Neuronal stem cell (in vitro differentiated cells): ENCODE data around the gene TUBA4A.
A peak's percentile ranks its signal among the peaks of the same experiment; 100 is the strongest.

Experiments used
- DNase-seq: peaks from one replicate; pipeline ENCODE4 v3.0.0-alpha.2; 2013; ENCODE audit warnings: low spot score
- H2AFZ ChIP-seq: one replicate; pipeline ENCODE4 v1.6.1; 2013; ENCODE audit warnings: mild to moderate bottlenecking, low read length, inconsistent platforms
- H2AK5ac ChIP-seq: 2 replicates; pipeline ENCODE4 v1.6.1; 2013; ENCODE audit warnings: low read depth, mild to moderate bottlenecking, inconsistent platforms, low read length, moderate library complexity, mixed read lengths
- H2BK120ac ChIP-seq: 2 replicates; pipeline ENCODE4 v1.6.1; 2013; ENCODE audit warnings: low read depth, mild to moderate bottlenecking, inconsistent platforms, low read length, moderate library complexity, mixed read lengths
- H2BK12ac ChIP-seq: one replicate; pipeline ENCODE4 v1.6.1; 2013; ENCODE audit warnings: low read length, inconsistent platforms
- H2BK15ac ChIP-seq: 2 replicates; pipeline ENCODE4 v1.6.1; 2013; ENCODE audit warnings: mild to moderate bottlenecking, low read length, inconsistent platforms, mixed read lengths
- H2BK5ac ChIP-seq: one replicate; pipeline ENCODE4 v1.6.1; 2013; ENCODE audit warnings: inconsistent platforms, mild to moderate bottlenecking, low read length, moderate library complexity
- H3K14ac ChIP-seq: one replicate; pipeline ENCODE4 v1.6.1; 2013; ENCODE audit warnings: low read length, inconsistent platforms
- H3K18ac ChIP-seq: 2 replicates; pipeline ENCODE4 v1.6.1; 2013; ENCODE audit warnings: low read length, inconsistent platforms
- H3K23ac ChIP-seq: 2 replicates; pipeline ENCODE4 v1.6.1; 2013; ENCODE audit warnings: low read depth, mild to moderate bottlenecking, mixed read lengths, low read length, inconsistent platforms; ENCODE audit not compliant: poor library complexity
- H3K27ac ChIP-seq: replicated peaks from 3 replicates; pipeline ENCODE4 v1.5.1; 2013; ENCODE audit warnings: low read length, inconsistent platforms
- H3K27me3 ChIP-seq, 3 experiments: 2 replicates each; pipeline ENCODE4 v1.6.1; 2013; ENCODE audit warnings: low read length in 3 of 3, mild to moderate bottlenecking in 2 of 3, inconsistent platforms in 1 of 3, low read depth in 1 of 3, mixed read lengths in 1 of 3, moderate library complexity in 1 of 3; ENCODE audit not compliant: control insufficient read depth in 3 of 3, insufficient read depth in 3 of 3
- H3K36me3 ChIP-seq, 2 donors: replicated peaks in 1 of 2; 2 replicates each; pipeline ENCODE4 v1.6.1; 2013; ENCODE audit warnings: low read length in 2 of 2; ENCODE audit not compliant: control insufficient read depth in 2 of 2, insufficient read depth in 2 of 2
- H3K4ac ChIP-seq: 2 replicates; pipeline ENCODE4 v1.6.1; 2013; ENCODE audit warnings: inconsistent platforms, mild to moderate bottlenecking, low read length, moderate library complexity
- H3K4me1 ChIP-seq, 2 donors: 1 replicate in 1 of 2; 2 replicates in 1 of 2; pipeline ENCODE4 v1.6.1; 2013; ENCODE audit warnings: low read length in 2 of 2, low read depth in 1 of 2; ENCODE audit not compliant: control insufficient read depth in 2 of 2, insufficient read depth in 1 of 2
- H3K4me2 ChIP-seq: one replicate; pipeline ENCODE4 v1.6.1; 2013; ENCODE audit warnings: mild to moderate bottlenecking, low read length, inconsistent platforms; ENCODE audit not compliant: insufficient read depth, poor library complexity, severe bottlenecking
- H3K4me3 ChIP-seq, 2 donors: 2 replicates each; pipeline ENCODE4 v1.5.1; 2013; ENCODE audit warnings: low read length in 2 of 2, mild to moderate bottlenecking in 2 of 2, inconsistent platforms in 1 of 2, moderate library complexity in 1 of 2
- H3K79me1 ChIP-seq: one replicate; pipeline ENCODE4 v1.6.1; 2013; ENCODE audit warnings: low read depth, mild to moderate bottlenecking, inconsistent platforms, low read length, moderate library complexity
- H3K9ac ChIP-seq: one replicate; pipeline ENCODE4 v1.6.1; 2013; ENCODE audit warnings: mild to moderate bottlenecking, low read depth, low read length, inconsistent platforms; ENCODE audit not compliant: poor library complexity
- H3K9me3 ChIP-seq, 2 donors: replicated peaks in 1 of 2; 2 replicates each; pipeline versions ENCODE3 to v1.6.1; 2013; ENCODE audit warnings: low read length in 2 of 2, mild to moderate bottlenecking in 2 of 2, inconsistent platforms in 1 of 2, low read depth in 1 of 2, mixed read lengths in 1 of 2, moderate library complexity in 1 of 2; ENCODE audit not compliant: control insufficient read depth in 2 of 2, insufficient read depth in 1 of 2
- H4K8ac ChIP-seq: one replicate; pipeline ENCODE4 v1.6.1; 2013; ENCODE audit warnings: low read depth, mild to moderate bottlenecking, inconsistent platforms, low read length, moderate library complexity
- H4K91ac ChIP-seq: one replicate; pipeline ENCODE4 v1.6.1; 2013; ENCODE audit warnings: low read length, low read depth, mild to moderate bottlenecking, inconsistent platforms; ENCODE audit not compliant: poor library complexity
- WGBS, 2 donors: extraction: QIAGEN DNeasy Blood & Tissue Kit; methylation state at CpG; one replicate each; pipeline ENCODE4 v1.1.7; 2013; ENCODE audit warnings: missing lambda C conversion rate in 2 of 2, mixed read lengths in 1 of 2; ENCODE audit not compliant: insufficient read length in 2 of 2, insufficient replicate concordance in 1 of 2; ENCODE audit errors: extremely low coverage in 2 of 2; 5-methylcytosine and 5-hydroxymethylcytosine counted together

The TUBA4A gene

DNA sequence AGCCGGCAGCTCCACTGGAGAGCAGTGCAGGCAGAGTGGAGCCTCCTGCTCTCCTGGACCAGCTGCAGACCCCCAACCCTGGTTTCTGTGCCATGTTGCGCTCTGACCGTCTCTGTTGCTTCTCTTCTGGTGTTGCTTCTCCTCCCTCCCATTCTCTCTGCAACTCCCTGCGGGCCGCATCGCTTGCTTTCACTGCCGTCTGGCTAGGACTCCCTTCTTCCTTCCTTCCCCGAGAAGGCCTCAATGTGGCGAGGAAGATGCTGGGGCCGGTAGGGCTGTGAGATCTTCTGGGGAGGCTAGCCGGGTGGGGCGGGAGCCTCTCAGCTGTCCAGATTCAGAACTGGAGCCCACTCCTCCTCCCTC lies 31.6 kb upstream of the TUBA4A start:
- Histone ChIP-seq H3K9ac (no peak overlapping the region), H2BK5ac (no peak overlapping the region), H2BK12ac (no peak overlapping the region), H3K23ac (peak overlapping the region; percentile 73), H3K9me3 (no peaks in the 10 kb centered on the region), H2BK120ac (no peak overlapping the region), H3K4me1 (peaks cover 6 to 7% of the 10 kb centered on the region in 2 donors), H3K79me1 (peaks cover 7% of the 10 kb centered on the region), H3K14ac (no peak overlapping the region), H2AFZ (no peak overlapping the region), H3K4me2 (no peak overlapping the region), H3K18ac (peak overlapping the region; percentile 38), H3K27ac (no peak overlapping the region), H4K8ac (no peak overlapping the region), H3K4me3 (no peak overlapping the region), H3K4ac (no peak overlapping the region), H3K27me3 (no peaks in the 10 kb centered on the region), H4K91ac (no peak overlapping the region), H2AK5ac (peak overlapping the region; percentile 99), H2BK15ac (peak overlapping the region; percentile 24), H3K36me3 (peaks cover 20 to 39% of the 10 kb centered on the region in 2 donors)
- WGBS, 2 donors, result no CpG with 5 or more reads among the region's 12 CpGs
- DNase-seq, result no peak

DNA sequence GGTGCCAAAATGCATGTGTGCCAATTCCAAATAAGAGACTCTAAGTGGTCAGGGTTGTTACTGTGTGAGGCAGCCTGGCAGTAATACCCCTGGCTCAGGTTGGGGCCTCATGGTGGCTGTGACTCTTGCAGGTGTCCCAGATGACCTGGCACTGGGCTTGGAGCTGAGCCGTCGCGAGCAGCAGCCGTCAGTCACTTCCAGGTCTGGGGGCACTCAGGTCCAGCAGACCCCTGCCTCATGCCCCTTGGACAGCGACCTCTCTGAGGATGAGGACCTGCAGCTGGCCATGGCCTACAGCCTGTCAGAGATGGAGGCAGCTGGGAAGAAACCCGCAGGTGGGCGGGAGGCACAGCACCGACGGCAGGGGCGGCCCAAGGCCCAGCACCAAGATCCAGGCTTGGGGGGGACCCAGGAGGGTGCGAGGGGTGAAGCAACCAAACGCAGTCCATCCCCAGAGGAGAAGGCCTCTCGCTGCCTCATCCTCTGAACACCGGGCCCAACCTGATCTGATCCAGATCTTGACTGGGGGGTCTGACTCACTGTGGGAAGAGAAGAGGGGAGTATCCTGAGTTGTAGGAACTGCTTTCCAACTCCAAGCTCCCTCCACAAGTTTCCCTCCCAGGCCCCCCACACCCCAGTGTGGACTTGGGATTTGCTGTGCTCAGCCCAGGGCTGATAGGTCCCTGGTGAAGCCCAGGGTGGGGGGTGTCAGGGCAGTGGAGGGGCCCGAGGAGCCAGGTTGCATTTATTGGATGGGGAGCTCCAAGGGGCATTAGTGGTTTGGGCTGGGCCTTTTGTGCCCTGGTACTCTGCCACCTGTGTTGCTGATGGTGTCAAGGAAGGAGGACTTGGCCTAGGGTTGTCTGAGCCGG lies 31.0 kb upstream of the TUBA4A start:
- H2BK120ac ChIP-seq, result no peak overlapping the region
- no peak for DNase-seq
- peak overlapping the region; percentile 73 for H3K23ac ChIP-seq
- H3K18ac ChIP-seq, result no peak overlapping the region
- H3K4me3 ChIP-seq, result no peak overlapping the region
- no peak overlapping the region for H4K91ac ChIP-seq
- H2BK5ac ChIP-seq, result no peak overlapping the region
- no peak overlapping the region for H3K4ac ChIP-seq
- H3K27me3 ChIP-seq, result no peaks in the 10 kb centered on the region
- no peak overlapping the region for H3K9ac ChIP-seq
- peak overlapping the region; percentile 57 for H4K8ac ChIP-seq
- H2AFZ ChIP-seq, result no peak overlapping the region
- H2BK12ac ChIP-seq, result no peak overlapping the region
- H3K27ac ChIP-seq, result no peak overlapping the region
- H3K4me2 ChIP-seq, result no peak overlapping the region
- H3K36me3 ChIP-seq, result peaks cover 20 to 39% of the 10 kb centered on the region in 2 donors
- no peak overlapping the region for H2BK15ac ChIP-seq
- no CpG with 5 or more reads among the region's 16 CpGs for WGBS, 2 donors
- peaks cover 10 to 12% of the 10 kb centered on the region in 2 donors for H3K4me1 ChIP-seq
- H3K79me1 ChIP-seq, result peaks cover 7% of the 10 kb centered on the region
- peak overlapping the region; percentile 99 for H2AK5ac ChIP-seq
- H3K14ac ChIP-seq, result no peak overlapping the region
- no peaks in the 10 kb centered on the region for H3K9me3 ChIP-seq

GRCh38 chr2:219282943-219283581 lies 29.3 kb upstream of the TUBA4A start:
- Histone ChIP-seq H3K9me3 (no peaks in the 10 kb centered on the region), H3K4me1 (peaks cover 18 to 19% of the 10 kb centered on the region in 2 donors), H3K79me1 (peaks cover 7% of the 10 kb centered on the region), H3K27ac (no peak overlapping the region), H2BK120ac (no peak overlapping the region), H3K27me3 (no peaks in the 10 kb centered on the region), H2BK12ac (no peak overlapping the region), H2BK15ac (no peak overlapping the region), H3K14ac (no peak overlapping the region), H3K18ac (no peak overlapping the region), H2AK5ac (no peak overlapping the region), H3K23ac (no peak overlapping the region), H2AFZ (no peak overlapping the region), H4K8ac (no peak overlapping the region), H3K36me3 (peaks cover 20 to 39% of the 10 kb centered on the region in 2 donors), H3K4me2 (no peak overlapping the region), H4K91ac (no peak overlapping the region), H2BK5ac (no peak overlapping the region), H3K9ac (no peak overlapping the region), H3K4me3 (no peak overlapping the region), H3K4ac (no peak overlapping the region)
- WGBS, 2 donors, result no CpG with 5 or more reads among the region's 17 CpGs
- DNase-seq, result no peak

DNA sequence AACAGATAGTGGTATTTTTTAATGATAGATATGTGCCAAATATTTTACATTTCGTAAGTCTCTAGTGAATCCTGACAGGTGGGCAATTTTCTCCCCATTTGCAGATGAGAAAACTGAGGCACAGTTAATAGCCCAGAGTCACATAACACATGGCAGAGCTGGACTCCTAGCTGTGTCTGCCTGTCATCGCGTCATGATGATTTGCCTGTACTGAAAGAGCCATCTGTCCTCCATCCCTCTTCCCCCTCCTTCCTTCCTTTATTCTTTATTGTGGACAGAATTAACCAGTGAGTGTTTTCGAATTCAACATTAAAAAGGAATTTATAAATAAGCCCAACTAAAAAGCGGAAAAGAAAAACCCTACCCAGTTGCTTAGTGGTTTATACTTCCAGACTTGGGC lies 28.7 kb upstream of the TUBA4A start:
- H4K91ac ChIP-seq, result no peak overlapping the region
- no peak overlapping the region for H2AK5ac ChIP-seq
- peaks cover 7% of the 10 kb centered on the region for H3K79me1 ChIP-seq
- H4K8ac ChIP-seq, result no peak overlapping the region
- no peak overlapping the region for H3K4me2 ChIP-seq
- no peak overlapping the region for H3K27ac ChIP-seq
- peaks cover 21 to 25% of the 10 kb centered on the region in 2 donors for H3K4me1 ChIP-seq
- no peak overlapping the region for H3K4me3 ChIP-seq
- H3K14ac ChIP-seq, result no peak overlapping the region
- H3K23ac ChIP-seq, result no peak overlapping the region
- no peak overlapping the region for H3K4ac ChIP-seq
- no peak overlapping the region for H2BK5ac ChIP-seq
- H3K9ac ChIP-seq, result no peak overlapping the region
- H3K18ac ChIP-seq, result no peak overlapping the region
- H2BK15ac ChIP-seq, result no peak overlapping the region
- peaks cover 20 to 39% of the 10 kb centered on the region in 2 donors for H3K36me3 ChIP-seq
- no CpG with 5 or more reads among the region's 5 CpGs for WGBS, 2 donors
- peaks cover 0 to 2% (median 0%) of the 10 kb centered on the region in 3 experiments for H3K27me3 ChIP-seq
- H2AFZ ChIP-seq, result no peak overlapping the region
- no peak overlapping the region for H2BK120ac ChIP-seq
- no peak for DNase-seq
- H3K9me3 ChIP-seq, result no peaks in the 10 kb centered on the region
- H2BK12ac ChIP-seq, result no peak overlapping the region
